Renal cortex interstitium (tissue), 3 donors: ENCODE measurements around the gene ZRANB1. TPM values are rescaled to one million over a fixed set of nuclear protein-coding genes. Genes with fewer than 3 reads are reported as not detected.

ENCODE experiments used
- polyA plus RNA-seq, 3 donors: library from polyadenylated mRNA; unstranded; fragments of 120-200 nt; gene quantifications; one replicate each; pipeline ENCODE4 v1.2.1, GENCODE V29; 2013; ENCODE audit not compliant: insufficient read length in 3 of 3

Gene ZRANB1
- polyA plus RNA-seq, 3 donors = 24.2 to 32.6 (median 27.0) TPM

Other genes with a start within 250 kb of the ZRANB1 start
- gene FAM53B, start 197.7 kb upstream of the ZRANB1 start, polyA plus RNA-seq = 10 to 100 TPM; 22.3 to 32.5 (median 29.1) TPM
- gene EEF1AKMT2, start 150.2 kb upstream of the ZRANB1 start, polyA plus RNA-seq = 10 to 100 TPM; 33.8 to 39.5 (median 35.4) TPM
- gene ABRAXAS2, start 140.3 kb upstream of the ZRANB1 start, polyA plus RNA-seq = 10 to 100 TPM; 23.2 to 25.1 (median 23.6) TPM
- gene CTBP2, start 218.4 kb downstream of the ZRANB1 start, polyA plus RNA-seq = 100 to 1,000 TPM in 1 of 3 donors, 10 to 100 TPM in 2; 89.2 to 101 (median 93.0) TPM